ENCODE data around the gene LDLRAD1.
"Not testable (repeated sequence)": the region's sequence is repeated elsewhere in the genome, so short reads cannot be mapped to it uniquely, and the experiment has no call there.

- TF ChIP-seq CTCF (optimal IDR thresholded peaks at IDR 0.05 in 1 of 3, IDR thresholded peaks at IDR 0.05 in 1 of 3, conservative IDR thresholded peaks at IDR 0.05 in 1 of 3; ENCODE audit: extremely low read depth in 1 of 3, insufficient read depth in 2 of 3, low read length in 3 of 3); EZH2 (IDR thresholded peaks at IDR 0.05; ENCODE audit: low read length): not testable (repeated sequence)
These were observed 23.5 kb downstream of the LDLRAD1 start for GRCh38 chr1:53994516-53994915.

Measured in keratinocyte (primary cell).